Left ventricle myocardium inferior (tissue), 1 donor: ENCODE results near the gene TPD52L1. TPM values are rescaled to one million over a fixed set of nuclear protein-coding genes. Genes with fewer than 3 reads are reported as not detected.

Source experiments
- DNase-seq: peaks from one replicate; pipeline ENCODE4 v3.0.0-alpha.2; 2020
- H3K27ac ChIP-seq: fragments of 200-600 bp; replicated peaks from 2 replicates; pipeline ENCODE4 v1.8.0; 2021
- H3K27me3 ChIP-seq: fragments of 200-600 bp; 2 replicates; pipeline ENCODE4 v1.8.0; 2021; ENCODE audit warnings: low read depth
- H3K36me3 ChIP-seq: fragments of 200-600 bp; 2 replicates; pipeline ENCODE4 v1.8.0; 2021
- H3K4me1 ChIP-seq: fragments of 200-600 bp; 2 replicates; pipeline ENCODE4 v1.8.0; 2021
- H3K4me3 ChIP-seq: fragments of 200-600 bp; 2 replicates; pipeline ENCODE4 v1.8.0; 2021; ENCODE audit warnings: mild to moderate bottlenecking, moderate library complexity
- H3K9me3 ChIP-seq: fragments of 200-600 bp; replicated peaks from 2 replicates; pipeline ENCODE4 v1.8.0; 2021
- intact Hi-C: fragments of 100-400 bp; cut with micrococcal nuclease; formaldehyde crosslinking; loops from one replicate; pipeline ENCODE4 v1.11.0; 2022
- total RNA-seq: library from RNA; stranded (reverse); fragmentation: NEBNext Ultra II Directional; extraction: Animal tissue kit (Norgen Biotek cat#: 25700); gene quantifications from one replicate; pipeline ENCODE4 v1.2.1, GENCODE V29; 2021
- TF ChIP-seq, protein P1 (sequence below): fragments of 200-600 bp; IDR thresholded peaks from 2 replicates; pipeline ENCODE4 v1.8.0; 2021; ENCODE audit warnings: antibody characterized with exemption, mild to moderate bottlenecking, borderline replicate concordance
- donor health status: DM: no; HTN: yes; CAD: no; lungs with severe emphysema.

The TPD52L1 gene
- total RNA-seq, 1 donor from 2014 or later = 64.0 TPM

DNA sequence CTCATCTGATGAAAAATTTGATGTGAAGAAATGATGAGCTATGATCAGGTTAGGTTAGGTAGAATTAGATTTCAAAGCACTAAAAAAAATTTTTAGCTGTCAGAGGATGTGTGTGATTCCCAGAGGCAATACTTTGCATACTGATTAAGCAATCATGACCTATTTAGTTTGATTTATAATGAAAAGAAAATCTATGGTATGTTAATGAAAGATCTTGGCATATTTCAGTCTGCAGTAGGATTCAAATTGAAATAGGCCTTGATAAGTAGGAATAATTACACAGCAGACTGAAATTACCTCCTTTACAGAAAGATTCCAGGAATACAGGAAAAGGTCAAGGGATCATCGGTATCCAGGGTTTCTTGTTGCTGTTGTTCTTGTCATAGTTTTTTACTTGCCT, 78.9 kb downstream of the TPD52L1 start:
- no peaks in the 10 kb centered on the region for H3K9me3 ChIP-seq
- H3K36me3 ChIP-seq = no peaks in the 10 kb centered on the region
- H3K27ac ChIP-seq = peak overlapping the region; percentile 17
- no peak overlapping the region for H3K4me3 ChIP-seq
- intact Hi-C loops = no loop called here
- no peak for DNase-seq
- no peaks in the 10 kb centered on the region for H3K27me3 ChIP-seq
- TF ChIP-seq, protein P1, sequence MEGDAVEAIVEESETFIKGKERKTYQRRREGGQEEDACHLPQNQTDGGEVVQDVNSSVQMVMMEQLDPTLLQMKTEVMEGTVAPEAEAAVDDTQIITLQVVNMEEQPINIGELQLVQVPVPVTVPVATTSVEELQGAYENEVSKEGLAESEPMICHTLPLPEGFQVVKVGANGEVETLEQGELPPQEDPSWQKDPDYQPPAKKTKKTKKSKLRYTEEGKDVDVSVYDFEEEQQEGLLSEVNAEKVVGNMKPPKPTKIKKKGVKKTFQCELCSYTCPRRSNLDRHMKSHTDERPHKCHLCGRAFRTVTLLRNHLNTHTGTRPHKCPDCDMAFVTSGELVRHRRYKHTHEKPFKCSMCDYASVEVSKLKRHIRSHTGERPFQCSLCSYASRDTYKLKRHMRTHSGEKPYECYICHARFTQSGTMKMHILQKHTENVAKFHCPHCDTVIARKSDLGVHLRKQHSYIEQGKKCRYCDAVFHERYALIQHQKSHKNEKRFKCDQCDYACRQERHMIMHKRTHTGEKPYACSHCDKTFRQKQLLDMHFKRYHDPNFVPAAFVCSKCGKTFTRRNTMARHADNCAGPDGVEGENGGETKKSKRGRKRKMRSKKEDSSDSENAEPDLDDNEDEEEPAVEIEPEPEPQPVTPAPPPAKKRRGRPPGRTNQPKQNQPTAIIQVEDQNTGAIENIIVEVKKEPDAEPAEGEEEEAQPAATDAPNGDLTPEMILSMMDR = no peak
- peaks cover 39% of the 10 kb centered on the region for H3K4me1 ChIP-seq

DNA sequence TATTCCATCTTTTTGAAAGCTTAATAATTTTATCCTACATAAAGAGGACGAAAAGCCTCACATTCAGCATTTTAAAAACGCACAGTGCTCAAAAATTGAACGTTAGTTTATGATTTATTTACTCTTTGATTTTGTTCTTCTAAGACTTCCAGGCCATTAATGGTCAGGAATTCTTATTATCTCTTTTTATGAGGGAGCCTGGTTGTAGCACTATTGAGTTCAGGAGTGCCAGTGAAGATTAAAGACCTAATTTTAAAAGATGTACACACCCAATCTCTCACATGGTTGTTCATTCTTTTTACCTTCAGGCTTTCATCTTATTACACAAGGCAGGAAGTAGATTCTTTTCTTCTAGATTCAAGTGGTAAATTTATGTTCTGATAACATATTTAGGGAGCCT, 79.6 kb downstream of the TPD52L1 start:
- H3K27ac ChIP-seq = peak overlapping the region; percentile 12
- no peaks in the 10 kb centered on the region for H3K9me3 ChIP-seq
- intact Hi-C loops = no loop called here
- peaks cover 39% of the 10 kb centered on the region for H3K4me1 ChIP-seq
- H3K4me3 ChIP-seq = no peak overlapping the region
- no peaks in the 10 kb centered on the region for H3K27me3 ChIP-seq
- no peak for DNase-seq
- H3K36me3 ChIP-seq = no peaks in the 10 kb centered on the region
- TF ChIP-seq, protein P1 = no peak

DNA sequence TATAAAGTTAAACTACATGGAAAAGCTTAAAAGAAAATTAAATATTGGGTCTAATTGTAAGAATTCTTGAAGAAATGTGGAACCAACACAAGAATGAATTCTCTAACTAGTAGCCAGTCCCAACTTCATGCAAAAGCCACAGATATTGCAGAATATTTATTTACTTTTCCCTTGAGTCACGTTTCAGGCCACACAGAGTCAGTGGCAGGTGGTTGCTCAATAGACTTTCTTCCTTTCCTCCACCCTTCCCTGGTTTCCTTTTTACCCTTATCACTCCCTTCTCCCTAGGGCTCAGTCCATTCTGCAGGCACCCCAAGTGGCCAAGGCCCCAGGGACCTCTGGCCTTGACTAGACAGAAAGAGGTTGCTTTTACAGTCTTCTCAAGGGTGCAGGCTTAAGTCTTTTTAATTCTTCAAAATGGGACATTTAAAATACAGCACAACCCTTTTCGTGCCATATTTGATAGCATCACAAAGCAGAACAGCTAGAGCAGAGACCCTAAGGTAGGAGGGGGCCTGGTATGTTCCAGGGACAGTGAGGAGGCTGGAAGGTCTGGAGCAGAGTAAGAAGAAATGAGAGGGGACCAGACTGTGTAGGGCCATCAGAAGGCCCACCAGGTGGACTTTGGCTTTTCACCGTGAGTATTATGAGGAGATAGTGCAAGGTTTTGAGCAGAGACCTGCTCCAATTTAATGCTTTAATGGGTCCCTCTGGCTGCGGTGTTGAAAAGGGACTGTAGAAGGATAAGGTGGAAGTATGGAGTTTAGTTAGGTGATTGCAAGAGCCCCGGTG, 83.2 kb downstream of the TPD52L1 start:
- no peak for DNase-seq
- intact Hi-C loops = no loop called here
- Histone ChIP-seq H3K4me1 (peaks cover 25% of the 10 kb centered on the region), H3K4me3 (no peak overlapping the region), H3K36me3 (no peaks in the 10 kb centered on the region), H3K27ac (no peak overlapping the region), H3K9me3 (peaks cover 21% of the 10 kb centered on the region), H3K27me3 (no peaks in the 10 kb centered on the region)
- TF ChIP-seq, protein P1 = no peak

DNA sequence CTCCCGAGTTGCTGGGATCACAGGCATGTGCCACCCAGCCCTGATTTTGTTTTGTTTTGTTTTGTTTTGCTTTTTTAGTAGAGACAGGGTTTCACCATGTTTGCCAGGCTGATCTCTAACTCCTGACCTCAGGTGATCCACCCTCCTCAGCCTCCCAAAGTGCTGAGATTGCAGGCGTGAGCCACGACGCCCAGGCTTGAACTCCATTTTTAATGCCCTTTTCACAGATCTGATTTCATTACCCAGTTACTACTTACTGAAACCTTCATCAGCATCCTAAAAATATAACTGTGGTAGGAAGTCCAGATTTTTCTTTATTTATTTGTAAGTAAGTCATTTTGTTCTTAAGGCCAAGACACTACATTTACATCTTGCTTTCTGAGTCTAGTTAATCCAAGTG, 84.2 kb downstream of the TPD52L1 start:
- no peaks in the 10 kb centered on the region for H3K36me3 ChIP-seq
- H3K27ac ChIP-seq = no peak overlapping the region
- DNase-seq = no peak
- TF ChIP-seq, protein P1 = no peak
- H3K27me3 ChIP-seq = no peaks in the 10 kb centered on the region
- H3K4me1 ChIP-seq = peaks cover 17% of the 10 kb centered on the region
- intact Hi-C loops = no loop called here
- peaks cover 30% of the 10 kb centered on the region for H3K9me3 ChIP-seq
- no peak overlapping the region for H3K4me3 ChIP-seq

DNA sequence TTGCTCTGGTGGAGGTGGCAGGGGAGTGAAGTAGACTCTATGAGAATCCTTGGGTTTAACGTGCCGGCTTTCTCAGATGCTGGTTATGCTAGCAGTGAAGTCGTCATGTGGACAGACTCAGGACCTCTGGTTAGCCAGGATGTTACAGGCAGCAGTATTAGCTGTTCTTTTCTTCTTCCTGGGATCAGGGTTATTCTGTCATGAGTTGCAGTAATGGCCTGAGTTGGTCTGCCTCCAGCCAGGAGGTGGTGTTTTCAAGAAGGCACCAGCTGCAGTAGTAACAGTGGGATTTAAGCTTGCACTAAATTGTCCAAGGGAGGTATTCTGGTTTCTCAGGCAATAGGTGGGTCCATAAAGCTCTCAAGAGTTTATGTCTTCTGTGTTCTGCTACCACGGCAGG, 91.5 kb downstream of the TPD52L1 start:
- TF ChIP-seq, protein P1 = no peak
- peaks cover 35% of the 10 kb centered on the region for H3K9me3 ChIP-seq
- DNase-seq = no peak
- no peaks in the 10 kb centered on the region for H3K36me3 ChIP-seq
- intact Hi-C loops = no loop called here
- no peak overlapping the region for H3K4me3 ChIP-seq
- no peak overlapping the region for H3K27ac ChIP-seq
- peaks cover 13% of the 10 kb centered on the region for H3K4me1 ChIP-seq
- H3K27me3 ChIP-seq = no peaks in the 10 kb centered on the region
